Gastroesophageal sphincter (tissue), 4 donors: ENCODE results near the gene UGT2B28. TPM values are rescaled to one million over a fixed set of nuclear protein-coding genes. Genes with fewer than 3 reads are reported as not detected.
"Not testable (repeated sequence)": the region's sequence is repeated elsewhere in the genome, so short reads cannot be mapped to it uniquely, and the experiment has no call there.

ENCODE experiments used
- ATAC-seq: fragments of 150-250 bp; one replicate; pipeline ENCODE4 v1.9.1; 2016; ENCODE audit warnings: mild to moderate bottlenecking, moderate library complexity
- H3K27ac ChIP-seq, 4 donors: fragments of 200-600 bp; sonication (generic) in 3 of 4; 1 replicate in 3 of 4; 2 replicates in 1 of 4; pipeline ENCODE4 v1.5.1; 2016 to 2019
- H3K27me3 ChIP-seq: fragments of 200-600 bp; sonication (generic); one replicate; pipeline ENCODE4 v1.5.1; 2019
- H3K36me3 ChIP-seq, 2 donors: fragments of 200-600 bp; sonication (generic); one replicate each; pipeline ENCODE4 v1.5.1; 2019; ENCODE audit warnings: control low read depth in 1 of 2
- H3K4me1 ChIP-seq, 3 donors: fragments of 200-600 bp; sonication (generic); 1 replicate in 2 of 3; 2 replicates in 1 of 3; pipeline ENCODE4 v1.5.1; 2016 to 2019; ENCODE audit warnings: control low read depth in 2 of 3
- H3K4me3 ChIP-seq, 2 donors: fragments of 200-600 bp; sonication (generic); one replicate each; pipeline ENCODE4 v1.5.1; 2019; ENCODE audit warnings: mild to moderate bottlenecking in 1 of 2, moderate library complexity in 1 of 2
- H3K9me3 ChIP-seq, 3 donors: fragments of 200-600 bp; sonication (generic); one replicate each; pipeline ENCODE4 v1.5.1; 2017 to 2019; ENCODE audit warnings: control low read depth in 2 of 3
- EP300 ChIP-seq: sonication (generic); formaldehyde crosslinking; IDR thresholded peaks from one replicate; pipeline ENCODE4 v1.6.1; 2017; ENCODE audit warnings: antibody characterized with exemption, mild to moderate bottlenecking
- POLR2A ChIP-seq, 2 donors: fragments of 450-650 bp; IDR thresholded peaks; one replicate each; pipeline ENCODE4 v1.6.1; 2017; ENCODE audit warnings: antibody characterized with exemption in 2 of 2, mild to moderate bottlenecking in 2 of 2, moderate library complexity in 1 of 2
- POLR2AphosphoS5 ChIP-seq: sonication (generic); formaldehyde crosslinking; IDR thresholded peaks from one replicate; pipeline ENCODE4 v1.6.1; 2017; ENCODE audit warnings: antibody characterized with exemption
- WGBS, 2 donors: methylation state at CpG; one replicate each; pipeline ENCODE4 v1.1.5; 2018; ENCODE audit warnings: low coverage in 1 of 2; 5-methylcytosine and 5-hydroxymethylcytosine counted together
- total RNA-seq, 4 donors: library from RNA; depleted of rRNA; stranded (reverse); fragments of >200 nt; gene quantifications; one replicate each; pipeline ENCODE4 v1.1.0, GENCODE V29; 2016
- TF ChIP-seq, protein P1 (sequence below), 4 experiments: fragments of 200-600 bp in 2 of 4; fragments of 450-650 bp in 2 of 4; sonication (generic) in 1 of 4; IDR thresholded peaks; one replicate each; pipeline ENCODE4 v1.5.1; 2017 to 2019; ENCODE audit warnings: antibody characterized with exemption in 4 of 4, mild to moderate bottlenecking in 2 of 4, moderate library complexity in 2 of 4

UGT2B28 gene
- not detected for total RNA-seq

DNA sequence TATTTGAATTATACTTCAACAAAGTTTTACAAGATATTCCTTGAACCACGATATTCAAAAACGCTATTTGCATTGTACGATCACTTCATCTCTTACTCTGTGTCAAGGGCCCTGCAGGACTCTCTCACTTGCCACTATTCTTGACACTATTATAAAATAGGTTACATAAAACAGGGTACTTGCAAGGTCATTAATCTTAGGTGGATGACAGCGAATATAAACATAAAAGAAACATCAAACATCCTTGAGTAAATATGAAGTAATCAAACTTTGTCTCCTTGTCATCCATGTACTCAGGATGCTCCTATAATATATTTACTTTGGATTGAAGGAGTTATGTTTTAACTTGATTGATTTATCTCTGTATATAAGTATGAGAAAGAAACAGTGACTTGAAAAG, at the start of gene UGT2B28:
Gene UGT2B28 (plus strand): TSS at position 395 of the 400 bp plus-strand sequence. CDS start 26 bp downstream, outside the sequence.
- H3K36me3 ChIP-seq, H3K27ac ChIP-seq, H3K27me3 ChIP-seq, H3K9me3 ChIP-seq, H3K4me1 ChIP-seq, ATAC-seq, H3K4me3 ChIP-seq: not testable (repeated sequence)
- 25 to 43% methylated on average over 4 of the region's 4 CpGs for WGBS, 2 donors

DNA sequence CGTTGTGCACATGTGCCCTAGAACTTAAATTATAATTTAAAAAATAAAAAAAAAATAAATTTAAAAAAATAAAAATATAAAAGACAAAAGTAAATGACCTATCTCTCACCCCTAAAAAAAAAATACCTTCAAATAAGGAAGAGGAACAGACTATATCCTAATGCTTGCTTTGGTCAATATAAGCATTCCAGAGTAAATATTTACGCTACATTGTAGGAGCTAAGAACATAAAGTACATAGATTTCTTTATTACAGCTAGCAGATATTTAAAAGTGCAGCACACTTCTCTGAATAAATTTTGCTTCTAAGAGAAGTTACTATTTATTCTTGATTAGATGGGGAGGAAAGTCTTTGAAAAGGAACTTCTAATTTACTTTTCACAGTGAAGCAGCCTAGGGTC, 41.2 kb upstream of the UGT2B28 start:
- no peaks in the 10 kb centered on the region for H3K27me3 ChIP-seq
- no peaks in the 10 kb centered on the region for H3K9me3 ChIP-seq
- no peak overlapping the region for H3K27ac ChIP-seq
- H3K4me1 ChIP-seq = no peaks in the 10 kb centered on the region
- H3K4me3 ChIP-seq = no peak overlapping the region
- H3K36me3 ChIP-seq = no peaks in the 10 kb centered on the region
- TF ChIP-seq POLR2A (IDR thresholded peaks at IDR 0.05) (no peak), EP300 (no peak), POLR2AphosphoS5 (no peak)
- TF ChIP-seq, protein P1, sequence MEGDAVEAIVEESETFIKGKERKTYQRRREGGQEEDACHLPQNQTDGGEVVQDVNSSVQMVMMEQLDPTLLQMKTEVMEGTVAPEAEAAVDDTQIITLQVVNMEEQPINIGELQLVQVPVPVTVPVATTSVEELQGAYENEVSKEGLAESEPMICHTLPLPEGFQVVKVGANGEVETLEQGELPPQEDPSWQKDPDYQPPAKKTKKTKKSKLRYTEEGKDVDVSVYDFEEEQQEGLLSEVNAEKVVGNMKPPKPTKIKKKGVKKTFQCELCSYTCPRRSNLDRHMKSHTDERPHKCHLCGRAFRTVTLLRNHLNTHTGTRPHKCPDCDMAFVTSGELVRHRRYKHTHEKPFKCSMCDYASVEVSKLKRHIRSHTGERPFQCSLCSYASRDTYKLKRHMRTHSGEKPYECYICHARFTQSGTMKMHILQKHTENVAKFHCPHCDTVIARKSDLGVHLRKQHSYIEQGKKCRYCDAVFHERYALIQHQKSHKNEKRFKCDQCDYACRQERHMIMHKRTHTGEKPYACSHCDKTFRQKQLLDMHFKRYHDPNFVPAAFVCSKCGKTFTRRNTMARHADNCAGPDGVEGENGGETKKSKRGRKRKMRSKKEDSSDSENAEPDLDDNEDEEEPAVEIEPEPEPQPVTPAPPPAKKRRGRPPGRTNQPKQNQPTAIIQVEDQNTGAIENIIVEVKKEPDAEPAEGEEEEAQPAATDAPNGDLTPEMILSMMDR (IDR thresholded peaks at IDR 0.05) = no peak
- WGBS, 2 donors = 81 to 82% methylated on average over 2 of the region's 2 CpGs
- no peak for ATAC-seq

DNA sequence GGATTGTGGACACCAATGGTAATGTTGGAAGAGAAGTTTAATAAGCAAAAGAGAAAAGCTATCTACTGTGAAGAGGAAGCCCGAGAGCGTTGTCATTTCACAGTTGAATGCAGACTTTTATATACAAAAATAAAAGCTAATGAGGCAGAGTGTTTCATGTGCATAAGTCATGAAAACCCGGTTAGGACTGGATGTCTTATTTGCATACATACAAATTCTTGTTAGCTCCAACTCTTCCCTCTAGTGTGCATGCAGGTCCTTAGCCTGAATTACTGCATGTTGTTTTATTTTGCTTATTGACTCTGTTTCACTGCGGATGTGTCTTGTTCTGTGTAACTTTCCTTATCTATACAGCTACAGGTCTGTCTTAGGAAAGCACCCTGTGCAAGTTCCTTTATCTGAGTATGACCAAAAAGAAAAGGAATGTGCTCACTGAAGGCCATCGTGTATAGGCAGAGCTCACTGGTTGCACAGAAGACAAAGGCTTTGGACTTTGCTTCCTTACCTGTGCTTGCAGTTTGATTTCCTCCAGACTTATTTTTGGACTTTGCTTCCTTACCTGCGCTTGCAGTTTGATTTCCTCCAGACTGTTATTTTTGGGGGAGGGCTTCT, 40.6 kb upstream of the UGT2B28 start:
- Histone ChIP-seq H3K27ac (no peak overlapping the region), H3K27me3 (no peaks in the 10 kb centered on the region), H3K4me3 (no peak overlapping the region), H3K36me3 (no peaks in the 10 kb centered on the region), H3K9me3 (no peaks in the 10 kb centered on the region), H3K4me1 (no peaks in the 10 kb centered on the region)
- TF ChIP-seq, protein P1 (IDR thresholded peaks at IDR 0.05) = no peak
- TF ChIP-seq EP300 (no peak), POLR2AphosphoS5 (no peak), POLR2A (IDR thresholded peaks at IDR 0.05) (no peak)
- no peak for ATAC-seq
- 61 to 75% methylated on average over 6 of the region's 6 CpGs for WGBS, 2 donors

DNA sequence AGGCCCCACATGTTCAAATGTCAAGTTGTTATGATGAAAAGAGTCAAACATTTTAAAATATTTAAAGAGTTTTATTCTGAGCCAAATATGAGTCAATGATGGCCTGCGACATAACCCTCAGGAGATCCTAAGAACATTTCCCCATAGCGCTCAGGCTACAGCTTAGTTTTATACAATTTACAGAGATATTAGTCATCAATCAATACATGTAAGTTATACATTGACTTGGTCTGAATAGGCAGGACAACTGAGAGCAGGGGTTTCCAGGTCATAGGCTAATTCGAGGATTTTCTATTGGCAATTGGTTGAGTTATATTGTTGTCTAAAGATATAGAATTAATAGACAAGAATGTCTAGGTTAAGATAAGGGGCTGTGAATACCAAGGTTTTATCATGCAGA, 39.5 kb upstream of the UGT2B28 start:
- ATAC-seq, H3K27me3 ChIP-seq, H3K36me3 ChIP-seq, H3K4me3 ChIP-seq, H3K9me3 ChIP-seq, H3K27ac ChIP-seq, H3K4me1 ChIP-seq: not testable (repeated sequence)
- 80 to 84% methylated on average over 3 of the region's 3 CpGs for WGBS, 2 donors

DNA sequence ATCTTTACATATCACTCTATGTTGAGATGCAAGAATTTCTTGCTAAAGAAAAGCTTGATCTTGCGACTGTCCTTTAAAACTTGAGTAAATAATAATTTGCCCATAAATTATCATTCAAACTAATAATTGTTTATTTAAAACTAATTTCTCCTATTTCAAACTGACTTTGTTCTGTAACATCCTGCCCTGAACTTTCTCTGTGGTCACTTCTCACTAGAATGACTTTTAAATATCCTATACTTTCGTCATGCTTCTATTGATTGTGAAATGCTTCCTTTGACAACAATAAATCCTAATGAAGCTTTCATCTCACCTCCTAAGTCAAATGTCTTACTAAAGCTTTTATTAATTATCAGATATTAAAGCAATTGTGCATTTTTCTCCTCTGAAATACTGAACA, 38.5 kb upstream of the UGT2B28 start:
- WGBS, 2 donors = 71 to 76% methylated on average over 2 of the region's 2 CpGs
- not testable (repeated sequence) for H3K9me3 ChIP-seq, H3K36me3 ChIP-seq, H3K4me3 ChIP-seq, H3K27ac ChIP-seq, H3K27me3 ChIP-seq, ATAC-seq, H3K4me1 ChIP-seq

DNA sequence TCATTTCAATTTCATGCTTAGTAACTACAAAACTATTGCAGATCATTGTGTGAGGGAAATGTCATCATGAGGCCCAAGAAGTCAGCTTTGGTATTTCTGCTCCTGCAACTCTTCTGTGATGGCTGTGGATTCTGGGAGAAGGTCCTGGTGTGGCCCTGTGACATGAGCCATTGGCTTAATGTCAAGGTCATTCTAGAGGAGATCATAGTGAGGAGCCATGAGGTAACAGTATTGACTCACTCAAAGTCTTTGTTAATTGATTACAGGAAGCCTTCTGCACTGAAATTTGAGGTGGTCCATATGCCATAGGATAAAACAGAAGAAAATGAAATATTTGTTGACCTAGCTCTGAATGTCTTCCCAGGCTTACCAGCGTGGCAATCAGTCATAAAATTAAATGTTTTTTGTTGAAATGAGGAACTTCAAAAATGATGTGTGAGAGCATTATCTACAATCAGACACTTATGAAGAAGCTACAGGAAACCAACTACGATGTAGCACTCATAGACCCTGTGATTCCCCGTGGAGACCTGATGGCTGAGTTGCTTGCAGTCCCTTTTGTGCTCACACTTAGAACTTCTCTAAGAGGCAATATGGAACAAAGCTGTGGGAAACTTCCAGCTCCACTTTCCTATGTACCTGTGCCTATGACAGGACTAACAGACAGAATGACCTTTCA, 37.6 kb upstream of the UGT2B28 start:
- 60 to 84% methylated on average over 2 to 3 of the region's 3 CpGs for WGBS, 2 donors
- not testable (repeated sequence) for H3K9me3 ChIP-seq, H3K27me3 ChIP-seq, H3K4me3 ChIP-seq, H3K36me3 ChIP-seq, H3K27ac ChIP-seq, H3K4me1 ChIP-seq, ATAC-seq

DNA sequence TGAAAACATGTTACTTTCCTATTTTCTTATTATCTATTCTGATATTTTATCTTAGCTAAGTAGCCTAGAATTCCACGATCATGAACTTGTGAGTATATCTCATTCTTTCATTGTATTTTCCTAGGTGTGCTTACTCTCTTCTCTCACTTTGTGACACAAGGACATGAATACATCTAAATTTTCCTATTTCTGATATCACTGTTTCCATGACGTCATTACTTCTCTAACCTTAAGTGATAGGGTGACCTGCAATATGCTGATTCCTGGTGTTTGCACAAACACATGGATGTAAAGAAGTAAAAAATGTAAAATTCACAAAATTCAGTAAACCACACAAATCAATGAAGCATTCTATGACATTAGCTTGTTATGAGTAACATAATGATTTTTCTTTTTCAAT, 29.4 kb upstream of the UGT2B28 start:
- not testable (repeated sequence) for ATAC-seq, H3K9me3 ChIP-seq

DNA sequence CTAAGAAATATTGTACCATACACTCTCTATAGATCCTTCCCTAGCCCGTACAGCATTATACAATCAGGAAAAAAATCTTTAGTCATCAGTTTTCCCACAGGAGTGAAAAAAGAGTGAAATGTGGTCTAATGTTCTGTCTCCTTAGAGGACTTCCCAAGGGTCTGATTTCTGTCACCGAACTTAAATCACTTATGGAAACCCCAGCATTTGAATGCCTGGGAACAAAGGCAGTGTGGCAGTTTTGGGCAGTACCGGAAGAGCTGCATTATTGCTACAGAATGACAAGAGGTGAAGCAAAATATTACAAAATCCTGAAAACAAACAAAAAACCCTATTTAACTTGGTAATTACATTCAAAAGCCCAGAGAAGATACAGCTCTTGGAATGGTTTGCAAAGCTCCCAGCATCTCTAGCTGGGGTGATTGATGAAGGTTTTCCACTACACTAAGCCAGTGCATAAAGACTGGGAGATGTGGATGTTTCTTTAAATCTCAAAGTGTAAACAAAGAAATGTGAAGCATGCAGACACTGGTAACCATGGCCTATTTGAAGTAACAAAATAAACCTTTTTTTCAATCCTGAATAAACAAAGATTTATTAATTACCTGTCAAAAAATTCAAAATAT, 27.0 kb upstream of the UGT2B28 start:
- H3K4me1 ChIP-seq, H3K36me3 ChIP-seq, ATAC-seq, H3K27me3 ChIP-seq, H3K27ac ChIP-seq, H3K9me3 ChIP-seq, H3K4me3 ChIP-seq: not testable (repeated sequence)
- WGBS, 2 donors = 74 to 80% methylated on average over 2 to 3 of the region's 3 CpGs

More for the DNA sequence above, 29.4 kb upstream of the UGT2B28 start:
- not testable (repeated sequence) for H3K27me3 ChIP-seq, H3K4me1 ChIP-seq, H3K27ac ChIP-seq, H3K36me3 ChIP-seq, H3K4me3 ChIP-seq
- 77 to 86% methylated on average over 2 of the region's 2 CpGs for WGBS, 2 donors

DNA sequence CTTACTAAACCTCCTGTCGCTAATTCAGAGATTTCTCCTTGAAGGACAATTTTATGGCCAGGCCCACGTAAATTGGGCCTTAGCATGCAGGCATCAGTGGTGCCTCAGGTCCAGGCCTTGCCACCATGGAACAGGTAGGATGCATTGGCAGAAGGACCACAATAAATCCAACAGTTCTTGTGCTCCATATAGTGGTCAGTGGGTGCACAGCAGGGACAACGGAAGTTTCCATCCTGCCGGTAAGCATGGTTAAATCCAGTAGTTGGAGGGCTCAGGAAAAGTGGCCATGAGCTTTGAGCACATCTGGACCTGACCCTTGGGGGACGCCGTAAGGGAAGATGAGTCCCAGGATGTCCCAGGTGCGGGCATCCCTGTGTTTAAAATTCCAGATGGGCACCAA, 11.7 kb upstream of the UGT2B28 start:
- H3K27ac ChIP-seq, H3K27me3 ChIP-seq, H3K4me3 ChIP-seq, H3K4me1 ChIP-seq, H3K9me3 ChIP-seq, H3K36me3 ChIP-seq, ATAC-seq: not testable (repeated sequence)
- WGBS, 2 donors = 83 to 95% methylated on average over 2 to 4 of the region's 7 CpGs

DNA sequence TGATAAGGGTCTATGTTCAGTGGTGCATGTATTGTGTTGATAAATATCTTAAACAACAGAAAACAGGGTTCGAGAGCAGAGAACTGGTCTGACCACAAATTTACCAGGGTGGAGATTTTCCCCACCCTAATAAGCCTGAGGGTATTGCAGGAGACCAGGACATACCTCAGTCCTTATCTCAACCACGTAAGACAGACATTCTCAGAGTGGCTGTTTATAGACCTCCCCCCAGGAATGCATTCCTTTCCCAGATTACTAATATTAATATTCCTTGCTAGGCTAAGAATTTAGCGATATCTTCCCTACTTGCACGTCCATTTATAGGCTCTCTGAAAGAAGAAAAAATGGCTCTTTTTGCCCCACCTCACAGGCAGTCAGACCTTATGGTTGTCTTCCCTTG, 16.1 kb downstream of the UGT2B28 start:
- not testable (repeated sequence) for H3K27ac ChIP-seq, H3K36me3 ChIP-seq, H3K9me3 ChIP-seq, H3K4me3 ChIP-seq, ATAC-seq, H3K4me1 ChIP-seq, H3K27me3 ChIP-seq
- WGBS, 2 donors = 71 to 72% methylated on average over 1 to 4 of the region's 4 CpGs

DNA sequence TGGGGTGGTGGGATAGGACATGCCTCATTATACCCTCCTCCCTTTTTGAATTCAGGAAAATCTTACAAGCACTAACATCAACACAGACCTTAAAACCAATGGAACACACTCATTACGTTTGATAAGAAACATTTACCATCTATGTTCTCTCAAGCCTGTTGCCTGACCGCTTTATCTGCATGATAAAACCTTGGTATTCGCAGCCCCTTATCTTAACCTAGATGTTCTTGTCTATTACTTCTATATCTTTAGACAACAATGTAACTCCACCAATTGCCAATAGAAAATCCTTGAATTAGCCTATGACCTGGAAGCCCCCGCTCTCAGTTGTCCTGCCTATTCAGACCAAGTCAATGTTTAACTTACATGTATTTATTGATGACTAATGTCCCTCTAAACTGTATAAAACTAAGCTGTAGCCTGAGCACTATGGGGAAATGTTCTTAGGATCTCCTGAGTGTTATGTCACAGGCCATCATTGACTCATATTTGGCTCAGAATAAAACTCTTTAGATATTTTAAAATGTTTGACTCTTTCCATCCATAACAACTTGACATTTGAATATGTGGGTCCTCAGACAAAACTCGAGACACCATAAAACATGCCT, 28.3 kb downstream of the UGT2B28 start:
- WGBS, 2 donors = 61 to 71% methylated on average over 5 of the region's 5 CpGs

More for the DNA sequence above, 28.3 kb downstream of the UGT2B28 start:
- H3K36me3 ChIP-seq, H3K9me3 ChIP-seq, H3K4me1 ChIP-seq, H3K27me3 ChIP-seq, H3K4me3 ChIP-seq, ATAC-seq, H3K27ac ChIP-seq: not testable (repeated sequence)
